Stomach smooth muscle (tissue), 2 donors: ENCODE measurements around the gene CFAP73.

ENCODE experiments used
- H3K27ac ChIP-seq: one replicate; pipeline ENCODE4 v1.7.0; 2013; ENCODE audit warnings: mild to moderate bottlenecking, low read length, inconsistent platforms
- H3K27me3 ChIP-seq, 2 donors: one replicate each; pipeline ENCODE4 v1.7.0; 2013; ENCODE audit warnings: low read length in 2 of 2; ENCODE audit not compliant: insufficient read depth in 2 of 2, control insufficient read depth in 1 of 2
- H3K36me3 ChIP-seq, 2 donors: one replicate each; pipeline ENCODE4 v1.7.0; 2013; ENCODE audit warnings: low read length in 2 of 2; ENCODE audit not compliant: control insufficient read depth in 2 of 2, insufficient read depth in 2 of 2
- H3K4me1 ChIP-seq: one replicate; pipeline ENCODE4 v1.7.0; 2013; ENCODE audit warnings: low read length; ENCODE audit not compliant: control insufficient read depth, insufficient read depth
- H3K4me3 ChIP-seq, 2 donors: one replicate each; pipeline ENCODE4 v1.7.0; 2013; ENCODE audit warnings: low read length in 2 of 2
- H3K9ac ChIP-seq, 2 donors: one replicate each; pipeline ENCODE4 v1.7.0; 2013; ENCODE audit warnings: low read length in 2 of 2, mild to moderate bottlenecking in 1 of 2
- H3K9me3 ChIP-seq, 2 donors: one replicate each; pipeline ENCODE4 v1.7.0; 2013; ENCODE audit warnings: low read length in 2 of 2; ENCODE audit not compliant: control insufficient read depth in 2 of 2
- donor health status: healthy.
- donor health status: Pancreatic carcinoma.

CFAP73 gene

DNA sequence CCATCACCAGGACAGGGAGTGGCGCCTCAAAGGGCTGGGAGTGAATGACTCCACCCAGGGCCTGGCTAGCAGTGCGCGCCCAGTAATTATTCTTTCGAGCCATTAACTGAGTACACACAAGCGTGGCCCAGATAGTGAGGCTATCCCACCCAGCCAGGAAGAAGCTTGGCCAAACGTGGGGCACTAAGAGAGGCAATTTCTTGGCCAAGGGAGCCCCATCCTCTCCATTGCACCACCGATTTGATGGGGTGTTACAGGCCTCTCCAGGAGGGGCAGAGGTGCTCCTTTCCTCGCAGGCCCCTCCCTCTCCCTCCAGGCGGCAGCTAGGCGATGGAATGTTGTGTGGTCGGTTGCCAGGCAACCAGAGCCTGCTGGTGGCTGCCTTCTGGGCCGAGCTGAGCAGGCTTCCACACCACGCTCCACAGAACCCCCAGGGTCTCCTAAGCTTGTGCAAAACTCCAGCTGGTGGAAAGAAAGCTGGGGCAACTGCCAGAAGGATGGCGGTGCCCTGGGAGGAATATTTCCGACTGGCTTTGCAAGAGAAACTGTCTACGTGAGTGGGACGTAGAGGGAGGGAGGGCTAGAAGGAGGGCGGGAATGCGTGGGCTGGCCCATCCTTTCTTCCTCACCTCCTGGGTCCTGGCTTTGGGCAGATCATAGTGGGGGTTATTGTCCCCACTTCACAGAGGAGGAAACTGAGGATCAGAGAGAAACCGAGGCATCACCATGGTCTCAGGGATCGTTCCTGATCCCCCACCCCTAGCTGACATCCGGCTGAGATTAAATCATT lies at the start of gene CFAP73:
Gene CFAP73 (plus strand): TSS at position 364 of the 790 bp plus-strand sequence. CDS start 134 bp downstream, at position 498.
- no peaks in the 10 kb centered on the region for H3K9me3 ChIP-seq
- H3K4me3 ChIP-seq, result no peak within 1 kb of the TSS
- peaks cover 22% of the 10 kb centered on the region for H3K4me1 ChIP-seq
- H3K36me3 ChIP-seq, result no peaks in the 10 kb centered on the region
- peaks cover 23 to 28% of the 10 kb centered on the region in 2 donors for H3K27me3 ChIP-seq
- no peak within 1 kb of the TSS for H3K27ac ChIP-seq
- H3K9ac ChIP-seq, result no peak within 1 kb of the TSS

DNA sequence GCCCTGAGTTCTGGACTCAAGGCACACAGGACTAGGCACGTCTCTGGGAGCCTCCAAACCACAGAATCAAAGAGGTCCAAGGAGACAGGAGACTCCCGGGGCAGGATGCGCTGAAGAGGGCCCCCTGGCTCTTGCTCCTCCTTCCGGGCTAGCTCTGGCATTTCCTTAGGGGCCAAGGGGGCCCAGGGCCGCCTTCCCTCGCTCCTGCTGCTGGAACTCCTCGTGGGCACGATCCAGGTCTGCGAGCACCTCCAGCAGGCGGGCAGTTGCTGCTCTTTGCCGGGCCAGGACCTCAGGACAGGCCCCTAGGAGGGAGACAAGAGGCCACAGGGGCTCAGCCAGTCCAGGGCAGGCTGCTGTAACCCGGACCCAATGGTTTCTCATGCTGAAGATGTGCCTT lies 49.8 kb upstream of the CFAP73 start:
- no peaks in the 10 kb centered on the region for H3K36me3 ChIP-seq
- H3K4me3 ChIP-seq, result no peak overlapping the region
- no peaks in the 10 kb centered on the region for H3K4me1 ChIP-seq
- no peaks in the 10 kb centered on the region for H3K9me3 ChIP-seq
- no peak overlapping the region for H3K27ac ChIP-seq
- no peak overlapping the region for H3K9ac ChIP-seq
- peaks cover 16 to 25% of the 10 kb centered on the region in 2 donors for H3K27me3 ChIP-seq

DNA sequence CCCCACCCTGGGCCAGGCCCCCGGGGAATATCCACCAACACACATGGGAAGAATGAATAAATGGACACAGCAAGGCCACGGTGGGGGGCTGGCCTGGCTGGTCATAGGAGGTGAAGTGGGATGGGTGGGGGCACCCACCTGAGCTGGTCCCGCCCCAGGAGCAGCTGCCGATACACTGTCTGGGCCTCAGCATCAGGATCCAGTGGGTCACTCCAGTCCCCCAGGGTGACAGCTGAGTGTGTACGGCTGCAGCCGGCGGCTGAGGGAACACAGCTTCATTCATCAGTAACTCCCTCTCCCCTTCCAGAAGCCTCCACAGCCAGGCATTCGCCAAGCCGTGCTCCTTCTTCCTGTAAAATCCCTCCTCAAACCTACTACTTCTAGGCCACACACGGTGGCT lies 47.8 kb upstream of the CFAP73 start:
- H3K27ac ChIP-seq, result no peak overlapping the region
- no peak overlapping the region for H3K9ac ChIP-seq
- H3K36me3 ChIP-seq, result no peaks in the 10 kb centered on the region
- peaks cover 19 to 29% of the 10 kb centered on the region in 2 donors for H3K27me3 ChIP-seq
- H3K4me1 ChIP-seq, result no peaks in the 10 kb centered on the region
- no peaks in the 10 kb centered on the region for H3K9me3 ChIP-seq
- H3K4me3 ChIP-seq, result no peak overlapping the region

DNA sequence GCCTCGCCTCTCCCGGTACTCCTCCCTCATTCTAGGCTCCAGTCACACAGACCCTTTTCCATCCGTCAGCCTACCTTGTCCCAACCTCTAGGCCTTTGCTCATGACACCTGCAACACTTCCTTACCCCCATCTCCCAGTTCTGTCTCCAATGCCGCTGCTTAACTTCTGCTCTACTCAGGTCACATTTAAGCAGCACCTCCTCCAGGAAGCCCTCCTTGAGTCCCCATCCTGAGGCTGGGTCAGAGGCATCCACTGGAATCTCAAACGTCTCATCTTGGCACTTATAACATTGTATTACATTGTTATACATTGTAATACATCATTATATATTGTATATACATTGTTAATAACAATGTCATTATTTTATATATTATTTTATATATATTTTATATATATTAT lies 46.7 kb upstream of the CFAP73 start:
- Histone ChIP-seq H3K4me1 (no peaks in the 10 kb centered on the region), H3K9ac (no peak overlapping the region), H3K27me3 (peaks cover 19 to 29% of the 10 kb centered on the region in 2 donors), H3K27ac (no peak overlapping the region), H3K36me3 (no peaks in the 10 kb centered on the region), H3K4me3 (no peak overlapping the region), H3K9me3 (no peaks in the 10 kb centered on the region)

DNA sequence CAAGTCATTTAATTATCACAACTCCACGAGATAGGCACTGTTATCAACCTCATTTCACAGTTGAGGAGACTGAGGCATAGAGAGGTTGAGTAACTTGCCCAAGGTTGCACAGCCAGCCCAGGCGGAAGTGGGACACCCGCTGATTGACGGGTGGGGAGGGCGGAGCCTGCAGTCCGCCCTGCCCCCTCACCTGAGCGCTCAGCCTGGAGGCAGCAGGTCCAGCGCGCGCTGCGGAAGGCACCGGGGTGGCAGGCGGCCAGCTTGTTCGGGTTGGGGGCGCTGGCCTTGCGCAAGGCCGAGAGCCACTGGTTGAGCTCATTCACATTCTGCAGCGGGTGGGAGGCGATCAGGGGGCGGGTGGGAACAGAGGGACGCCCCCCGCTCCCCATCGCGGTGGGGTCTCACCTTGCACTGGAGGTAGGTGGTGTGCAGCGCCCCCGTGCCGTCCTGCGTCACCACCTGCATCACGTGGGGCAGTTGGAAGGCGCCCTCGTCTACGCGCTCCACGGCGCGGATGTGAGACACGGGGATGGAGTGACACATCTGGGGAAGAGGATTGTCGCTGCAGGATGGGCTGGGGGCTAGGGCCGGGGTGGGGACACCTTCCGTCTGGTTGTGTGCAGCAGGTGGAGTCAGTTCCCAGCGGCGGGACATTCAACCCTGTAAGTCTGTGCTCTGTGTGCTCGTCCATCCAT lies 45.6 kb upstream of the CFAP73 start:
- H3K27ac ChIP-seq, result no peak overlapping the region
- no peaks in the 10 kb centered on the region for H3K4me1 ChIP-seq
- H3K9ac ChIP-seq, result no peak overlapping the region
- H3K9me3 ChIP-seq, result no peaks in the 10 kb centered on the region
- H3K4me3 ChIP-seq, result no peak overlapping the region
- H3K36me3 ChIP-seq, result no peaks in the 10 kb centered on the region
- peaks cover 19 to 26% of the 10 kb centered on the region in 2 donors for H3K27me3 ChIP-seq

DNA sequence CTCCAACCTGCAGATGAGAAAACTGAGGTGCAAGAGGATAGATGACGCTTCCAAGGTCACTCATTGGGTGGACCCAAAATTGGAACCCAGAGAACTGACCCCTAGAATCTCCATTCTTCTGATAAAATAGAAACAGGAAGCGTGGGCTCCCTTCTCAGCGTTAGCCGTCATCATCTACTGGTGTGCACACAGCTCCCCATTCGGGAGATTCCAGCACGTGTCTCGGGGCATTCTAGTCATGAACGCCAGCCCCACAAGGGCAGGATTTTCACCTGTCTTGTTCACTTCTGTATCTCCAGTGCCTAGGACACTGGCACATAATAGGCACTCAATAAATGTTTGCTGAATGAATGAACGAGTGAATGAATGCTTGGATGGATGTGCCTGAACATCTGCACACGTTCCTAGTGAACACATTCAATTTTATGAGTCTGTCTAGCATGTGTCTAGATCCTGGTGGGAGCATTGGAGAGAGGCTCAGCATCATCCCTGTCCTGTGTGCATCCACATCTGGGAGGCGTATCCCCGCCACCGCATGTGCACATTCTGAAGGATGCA lies 44.5 kb upstream of the CFAP73 start:
- no peaks in the 10 kb centered on the region for H3K9me3 ChIP-seq
- H3K27me3 ChIP-seq, result peaks cover 14 to 24% of the 10 kb centered on the region in 2 donors
- no peak overlapping the region for H3K27ac ChIP-seq

DNA sequence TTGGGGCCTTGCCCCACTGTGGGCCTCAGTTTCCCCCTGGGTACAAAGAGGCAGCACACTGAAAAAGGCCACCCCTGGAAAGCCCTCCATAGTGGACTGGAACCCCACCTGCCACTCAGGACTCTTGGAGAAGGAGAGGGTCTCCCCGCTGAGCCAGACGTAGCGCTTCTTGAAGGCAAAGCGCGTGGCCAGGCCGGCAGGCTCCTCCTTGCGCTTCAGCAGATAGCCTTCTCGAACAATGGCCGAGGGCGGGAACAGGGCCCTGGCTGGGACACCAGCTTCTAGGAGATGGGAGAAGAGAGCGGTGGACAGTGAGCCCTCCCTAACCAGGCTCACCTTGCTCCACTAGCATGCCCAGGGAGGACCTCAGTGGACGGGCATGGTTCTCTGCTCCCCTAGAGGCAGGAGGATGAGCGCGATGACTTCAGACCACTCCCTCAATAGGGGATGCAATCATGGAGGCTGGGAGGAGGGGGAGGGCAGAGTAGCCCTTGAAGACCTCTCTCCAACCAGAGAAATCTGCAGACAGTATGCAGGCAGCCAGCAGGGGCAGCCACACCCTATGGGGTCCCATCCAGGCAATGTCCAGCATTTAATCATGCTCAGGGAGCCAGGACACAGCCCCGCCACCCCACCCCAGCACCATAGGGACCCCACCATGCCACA lies 43.8 kb upstream of the CFAP73 start:
- Histone ChIP-seq H3K4me3 (no peak overlapping the region), H3K4me1 (no peaks in the 10 kb centered on the region), H3K9me3 (no peaks in the 10 kb centered on the region), H3K27ac (no peak overlapping the region), H3K27me3 (peaks cover 14 to 20% of the 10 kb centered on the region in 2 donors), H3K9ac (no peak overlapping the region), H3K36me3 (no peaks in the 10 kb centered on the region)

More for the DNA sequence above, 44.5 kb upstream of the CFAP73 start:
- H3K4me3 ChIP-seq, result no peak overlapping the region
- no peak overlapping the region for H3K9ac ChIP-seq
- no peaks in the 10 kb centered on the region for H3K36me3 ChIP-seq
- no peaks in the 10 kb centered on the region for H3K4me1 ChIP-seq

DNA sequence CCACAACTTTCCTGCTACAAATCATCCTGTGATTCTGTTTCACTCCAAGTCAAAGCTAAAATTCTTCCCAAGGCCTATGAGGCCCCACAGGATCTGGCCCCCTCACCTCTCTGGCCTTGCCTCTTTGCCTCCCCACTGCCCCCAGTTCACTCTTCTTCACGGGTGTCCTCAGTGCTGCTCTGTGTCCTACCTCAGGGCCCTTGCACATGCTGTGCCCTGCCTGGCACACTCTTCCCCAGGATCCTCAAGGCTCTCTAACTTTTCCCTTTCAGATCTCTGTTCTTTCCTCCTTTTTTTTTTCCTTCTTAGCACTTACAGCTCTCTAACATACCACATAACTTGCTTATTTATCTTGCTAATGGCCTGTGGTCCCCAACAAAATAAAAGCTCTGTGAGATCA lies 43.2 kb upstream of the CFAP73 start:
- Histone ChIP-seq H3K9ac (no peak overlapping the region), H3K27ac (no peak overlapping the region), H3K4me3 (no peak overlapping the region), H3K4me1 (no peaks in the 10 kb centered on the region), H3K27me3 (peaks cover 12 to 18% of the 10 kb centered on the region in 2 donors), H3K36me3 (no peaks in the 10 kb centered on the region), H3K9me3 (no peaks in the 10 kb centered on the region)

DNA sequence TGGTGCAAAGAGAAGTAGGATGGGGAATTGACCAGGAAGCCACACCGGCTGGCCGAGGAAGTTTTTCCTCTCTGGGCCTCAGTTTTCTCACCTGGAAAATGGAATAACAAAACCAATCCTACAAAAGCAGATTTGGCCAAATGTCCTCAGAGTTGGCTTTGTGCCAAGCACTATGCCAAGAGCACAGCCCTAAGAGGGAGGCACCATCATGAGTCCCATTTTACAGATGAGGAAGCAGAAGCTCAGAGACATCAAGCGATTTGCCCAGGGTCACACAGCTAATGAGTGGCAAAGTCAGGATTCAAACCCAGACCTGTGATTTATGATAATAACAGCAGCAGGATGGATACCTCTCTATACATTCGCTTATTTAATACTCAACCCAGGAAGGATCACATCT lies 41.2 kb upstream of the CFAP73 start:
- Histone ChIP-seq H3K4me1 (no peaks in the 10 kb centered on the region), H3K27ac (no peak overlapping the region), H3K9me3 (no peaks in the 10 kb centered on the region), H3K27me3 (peaks cover 11 to 12% of the 10 kb centered on the region in 2 donors), H3K36me3 (no peaks in the 10 kb centered on the region), H3K4me3 (no peak overlapping the region), H3K9ac (no peak overlapping the region)

DNA sequence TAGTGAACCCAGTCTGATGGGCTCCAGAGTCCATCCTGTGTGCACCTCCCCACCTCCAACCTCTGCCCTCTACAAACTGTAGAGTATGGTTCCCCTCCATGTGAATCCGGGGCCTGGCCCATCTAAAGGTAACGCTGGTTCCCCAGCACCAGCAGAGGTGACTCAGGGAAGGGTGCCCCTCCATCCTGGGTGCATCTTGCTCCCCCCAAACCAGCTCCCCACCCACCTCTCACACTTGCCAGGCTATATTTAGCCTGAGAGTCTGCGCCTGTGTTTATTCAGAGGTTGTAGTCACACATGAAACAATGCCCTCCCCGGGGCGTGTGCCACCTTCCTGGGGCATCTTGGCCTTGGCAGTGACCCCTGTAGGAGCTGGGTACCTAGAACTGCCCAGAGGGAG lies 40.2 kb upstream of the CFAP73 start:
- H3K27ac ChIP-seq, result no peak overlapping the region
- no peaks in the 10 kb centered on the region for H3K9me3 ChIP-seq
- no peak overlapping the region for H3K4me3 ChIP-seq
- H3K4me1 ChIP-seq, result no peaks in the 10 kb centered on the region
- H3K27me3 ChIP-seq, result peaks cover 5 to 14% of the 10 kb centered on the region in 2 donors
- no peak overlapping the region for H3K9ac ChIP-seq
- no peaks in the 10 kb centered on the region for H3K36me3 ChIP-seq
